GM12891 (cell line): ENCODE data around the gene SULT1A2.
A peak's percentile ranks its signal among the peaks of the same experiment; 100 is the strongest.
"Not testable (repeated sequence)": the region's sequence is repeated elsewhere in the genome, so short reads cannot be mapped to it uniquely, and the experiment has no call there.

ENCODE experiments used
- PAX5 ChIP-seq: IDR thresholded peaks from 2 replicates; pipeline ENCODE4 v1.6.1; 2011; ENCODE audit warnings: low read length, moderate library complexity, mild to moderate bottlenecking; ENCODE audit not compliant: insufficient read depth, severe bottlenecking
- POLR2A ChIP-seq: IDR thresholded peaks from 2 replicates; pipeline ENCODE4 v1.6.1; 2011; ENCODE audit warnings: low read depth, low read length, control low read depth
- POLR2AphosphoS5 ChIP-seq: IDR thresholded peaks from 2 replicates; pipeline ENCODE4 v1.6.1; 2011; ENCODE audit warnings: low read depth, low read length, control low read depth
- POU2F2 ChIP-seq: IDR thresholded peaks from 2 replicates; pipeline ENCODE4 v1.6.1; 2011; ENCODE audit warnings: low read depth, mild to moderate bottlenecking, control low read depth, low read length, moderate library complexity
- SPI1 ChIP-seq: IDR thresholded peaks from 2 replicates; pipeline ENCODE4 v1.6.1; 2011; ENCODE audit warnings: low read depth, low read length, control low read depth
- TAF1 ChIP-seq: IDR thresholded peaks from 2 replicates; pipeline ENCODE4 v1.6.1; 2011; ENCODE audit warnings: low read depth, low read length, control low read depth

GRCh38 chr16:28639959-28640358 lies 43.1 kb upstream of the SULT1A2 start:
- TF ChIP-seq POLR2A, POLR2AphosphoS5, PAX5, TAF1, POU2F2: not testable (repeated sequence)
- TF ChIP-seq SPI1, result peak; percentile 57
